GM18498 (cell line): ENCODE measurements around the gene MAP2.
"Not testable (repeated sequence)": the region's sequence is repeated elsewhere in the genome, so short reads cannot be mapped to it uniquely, and the experiment has no call there.

Experiments
- ATAC-seq: cut with Tn5 transposase; IDR thresholded peaks from one replicate; pipeline ENCODE4 v1.9.1; 2021; ENCODE audit warnings: mild to moderate bottlenecking, moderate library complexity; ENCODE audit not compliant: unreplicated experiment

Gene MAP2

DNA sequence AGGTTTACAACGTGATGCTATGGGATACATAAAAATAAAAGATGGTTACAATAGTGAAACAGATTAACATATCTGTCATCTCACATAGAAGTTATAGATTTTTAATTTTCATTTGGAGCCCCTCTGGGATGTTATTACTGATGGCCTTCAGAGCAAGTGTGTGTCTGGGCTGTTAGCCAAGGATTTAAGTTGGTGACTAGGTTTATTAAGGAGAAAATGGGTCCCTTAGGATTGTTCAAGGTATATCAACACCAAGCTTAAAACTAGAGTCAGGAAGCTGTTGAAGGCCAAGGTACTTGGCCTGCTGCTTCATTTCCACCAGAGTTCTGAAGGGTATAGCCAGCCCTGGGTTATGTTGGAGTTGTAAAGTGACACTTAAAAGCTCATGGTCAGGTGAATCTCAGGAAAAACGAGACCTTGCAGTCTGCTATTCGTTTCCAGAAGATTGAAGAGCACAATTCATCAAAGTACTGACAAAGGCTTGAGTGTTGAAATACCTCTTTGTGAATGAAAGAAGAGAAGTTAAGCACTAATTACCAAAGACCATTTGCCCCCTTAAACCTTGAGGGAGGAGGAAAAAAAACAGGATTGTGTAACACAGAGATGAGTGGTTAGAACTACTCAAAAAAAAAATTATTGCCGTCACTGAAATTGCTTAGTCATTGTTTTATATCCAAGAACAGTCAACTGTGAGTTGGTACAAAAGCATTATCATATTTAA, 48.4 kb downstream of the MAP2 start:
- no peak for ATAC-seq

DNA sequence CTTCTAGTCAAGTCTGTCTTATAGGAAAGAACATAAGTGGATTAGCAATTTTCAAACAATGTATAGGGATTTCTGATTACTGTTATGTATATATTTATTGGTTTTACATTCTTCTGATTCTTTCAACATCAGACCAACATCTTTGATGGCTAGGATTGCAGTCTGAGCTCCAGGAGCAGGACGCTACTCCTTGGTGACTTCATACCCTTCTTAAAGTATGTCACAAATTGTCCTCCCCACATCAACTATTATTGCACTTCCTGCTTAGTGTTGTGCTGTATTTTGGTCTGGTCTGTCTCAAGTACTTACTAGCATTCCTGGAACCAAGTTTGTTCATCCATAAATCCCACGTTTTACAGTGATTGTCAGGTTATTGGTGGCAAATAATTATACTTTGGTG, 49.0 kb downstream of the MAP2 start:
- no peak for ATAC-seq

DNA sequence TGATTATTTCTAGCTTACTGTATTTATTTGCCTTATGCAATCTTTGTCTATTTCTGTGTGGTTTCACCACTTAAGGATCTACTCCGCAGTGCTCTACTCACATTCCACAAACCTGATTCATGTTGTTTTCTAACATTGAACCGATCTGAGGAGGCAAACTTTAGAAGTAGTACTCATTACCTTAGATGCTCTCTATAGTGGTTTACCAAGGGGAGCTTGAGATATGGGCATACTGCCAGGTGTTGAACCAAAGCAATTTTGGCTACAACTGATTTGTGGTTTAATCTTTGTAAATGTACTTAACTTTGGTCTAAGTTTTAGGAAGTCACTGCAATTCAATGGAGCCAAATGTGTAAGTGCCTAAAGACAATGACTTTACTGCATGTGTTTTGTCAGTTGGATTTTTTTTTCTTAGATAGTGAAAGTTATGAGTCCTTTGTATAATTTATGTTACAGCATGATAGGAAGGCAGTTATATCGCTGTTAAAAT, 50.1 kb downstream of the MAP2 start:
- no peak for ATAC-seq

DNA sequence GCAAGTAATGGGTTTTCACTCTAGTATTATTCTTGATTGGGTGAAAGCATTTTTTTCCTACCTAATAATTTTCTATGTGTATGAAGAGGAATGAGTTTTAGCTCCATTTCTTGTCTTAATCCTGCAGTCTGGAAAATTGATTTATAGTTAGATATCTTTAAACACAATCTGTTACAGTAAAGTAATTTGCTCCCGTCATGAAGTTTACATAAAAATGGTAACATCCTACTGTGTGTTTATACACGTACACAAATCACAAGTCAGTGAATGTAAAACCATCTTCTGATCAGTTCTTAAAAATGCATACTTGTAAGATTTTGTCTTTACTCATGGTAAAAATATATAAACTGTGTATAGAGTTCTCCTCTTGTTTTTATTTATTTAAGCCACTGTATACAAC, 51.1 kb downstream of the MAP2 start:
- ATAC-seq = no peak

DNA sequence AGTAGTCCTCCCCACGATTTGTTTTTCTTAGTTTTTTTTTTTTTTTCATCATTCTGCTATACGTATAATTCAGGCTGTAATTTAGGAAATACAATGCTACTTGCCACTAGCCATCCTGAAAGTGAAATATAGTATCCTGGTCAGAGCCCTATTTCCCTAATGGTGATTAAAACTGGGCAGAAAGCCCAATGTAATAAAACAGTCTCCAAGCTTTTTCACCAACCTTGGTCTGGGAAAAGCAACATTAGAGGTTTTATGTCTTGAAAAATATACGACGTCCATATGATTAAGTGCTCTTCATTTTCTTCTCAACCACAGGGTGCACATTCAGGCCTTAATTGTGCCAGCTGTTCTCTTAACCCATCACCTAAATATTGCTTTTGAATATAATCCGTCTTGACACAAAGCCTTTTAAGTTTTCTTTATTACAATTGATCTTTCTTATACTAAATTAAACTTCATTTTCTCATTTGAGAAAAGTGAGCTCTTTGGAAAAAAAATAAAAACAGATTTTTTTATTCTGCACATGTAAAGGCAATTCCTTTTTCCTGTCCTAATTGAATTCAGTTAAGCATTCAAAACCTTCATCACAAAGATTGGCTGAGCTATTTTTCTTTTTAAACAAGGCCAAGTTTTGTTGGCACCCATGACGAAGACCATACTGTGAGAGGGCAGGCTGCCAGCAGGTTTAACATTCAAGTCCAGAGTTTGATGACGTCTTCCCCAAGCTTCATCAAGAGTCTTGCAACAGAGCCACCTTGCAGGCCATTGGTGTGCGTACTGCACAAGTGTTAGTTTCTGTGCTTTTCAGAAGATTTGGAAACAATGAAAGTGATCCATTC, 52.7 kb downstream of the MAP2 start:
- ATAC-seq = no peak

DNA sequence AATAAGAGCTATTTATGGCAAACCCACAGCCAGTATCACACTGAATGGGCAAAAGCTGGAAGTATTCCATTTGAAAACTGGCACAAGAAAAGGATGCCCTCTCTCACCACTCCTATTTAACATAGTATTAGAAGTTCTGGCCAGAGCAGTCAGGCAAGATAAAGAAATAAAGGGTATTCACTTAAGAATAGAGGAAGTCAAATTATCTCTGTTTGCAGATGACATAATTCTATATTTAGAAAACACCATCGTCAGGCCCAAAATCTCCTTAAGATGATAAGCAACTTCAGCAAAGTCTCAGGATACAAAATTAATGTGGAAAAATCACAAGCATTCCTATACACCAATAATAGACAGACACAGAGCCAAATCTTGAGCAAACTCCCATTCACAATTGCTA, 68.4 kb downstream of the MAP2 start:
- not testable (repeated sequence) for ATAC-seq

DNA sequence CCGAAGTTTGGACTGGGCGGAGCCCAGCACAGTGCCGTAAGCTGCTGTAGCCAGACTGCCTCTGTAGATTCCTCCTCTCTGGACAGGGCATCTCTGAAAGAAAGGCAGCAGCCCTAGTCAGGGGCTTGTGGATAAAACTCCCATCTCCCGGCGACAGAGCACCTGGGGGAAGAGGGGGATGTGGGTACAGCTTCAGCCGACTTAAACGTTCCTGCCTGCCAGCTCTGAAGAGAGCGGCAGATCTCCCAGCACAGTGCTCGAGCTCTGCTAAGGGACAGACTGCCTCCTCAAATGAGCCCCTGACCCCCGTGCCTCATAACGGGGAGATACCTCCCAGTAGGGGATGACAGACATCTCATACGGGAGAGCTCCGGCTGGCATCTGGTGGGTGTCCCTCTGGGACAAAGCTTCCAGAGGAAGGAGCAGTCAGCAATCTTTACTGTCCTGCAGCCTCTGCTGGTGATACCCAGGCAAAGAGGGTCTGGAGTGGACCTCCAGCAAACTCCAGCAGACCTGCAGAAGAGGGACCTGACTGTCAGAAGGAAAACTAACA, 71.3 kb downstream of the MAP2 start:
- ATAC-seq = not testable (repeated sequence)

DNA sequence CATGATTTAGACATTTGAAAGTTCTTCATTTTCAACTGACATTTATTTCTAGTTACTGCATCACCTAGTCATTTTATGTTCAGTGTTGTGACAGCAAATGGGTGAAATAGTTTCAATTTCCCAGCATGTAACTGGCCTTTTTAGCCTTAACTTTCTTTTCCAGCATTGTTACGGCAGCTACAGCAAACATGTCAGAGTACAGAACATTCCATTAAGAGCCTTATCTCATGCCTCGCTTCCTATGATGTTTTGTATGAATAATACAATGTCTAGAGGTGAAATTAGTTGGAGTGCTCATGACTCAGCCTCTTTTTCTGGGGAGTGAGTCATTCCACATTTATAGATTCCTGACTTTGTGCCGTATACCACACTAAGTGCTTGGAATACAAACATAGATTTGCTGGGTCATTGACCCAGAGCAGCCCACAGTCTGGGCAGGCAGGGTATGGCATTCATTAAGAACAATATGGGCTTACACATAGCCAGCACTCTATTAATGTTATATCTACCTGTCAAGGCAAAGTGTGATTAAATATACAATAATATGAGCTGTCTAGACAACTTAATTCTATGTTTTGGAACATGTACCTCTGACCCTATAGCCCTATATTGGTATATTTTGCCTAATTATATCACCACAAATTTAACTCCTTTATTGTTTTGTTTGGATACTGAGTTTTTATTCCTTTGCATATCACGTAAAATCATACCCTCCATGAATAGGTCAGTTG, 72.2 kb downstream of the MAP2 start:
- no peak for ATAC-seq

DNA sequence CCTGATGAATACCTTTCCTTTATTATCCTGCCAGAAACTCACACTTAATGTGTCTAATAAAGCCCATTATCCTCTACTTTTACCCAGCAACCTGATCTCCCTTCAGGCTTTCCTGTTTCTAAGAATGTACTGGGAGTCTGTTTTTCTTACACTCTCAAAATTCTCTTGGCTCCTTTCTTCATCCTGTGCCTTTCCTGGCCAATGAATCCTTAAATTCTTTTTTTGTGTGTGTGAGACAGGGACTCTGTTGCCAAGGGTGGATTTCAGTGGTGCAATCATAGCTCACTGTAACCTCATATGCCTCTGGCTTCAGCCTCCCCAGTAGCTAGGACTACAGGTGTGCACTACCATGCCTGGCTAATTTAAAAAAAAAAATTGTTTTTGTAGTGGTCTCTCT, 72.7 kb downstream of the MAP2 start:
- no peak for ATAC-seq

DNA sequence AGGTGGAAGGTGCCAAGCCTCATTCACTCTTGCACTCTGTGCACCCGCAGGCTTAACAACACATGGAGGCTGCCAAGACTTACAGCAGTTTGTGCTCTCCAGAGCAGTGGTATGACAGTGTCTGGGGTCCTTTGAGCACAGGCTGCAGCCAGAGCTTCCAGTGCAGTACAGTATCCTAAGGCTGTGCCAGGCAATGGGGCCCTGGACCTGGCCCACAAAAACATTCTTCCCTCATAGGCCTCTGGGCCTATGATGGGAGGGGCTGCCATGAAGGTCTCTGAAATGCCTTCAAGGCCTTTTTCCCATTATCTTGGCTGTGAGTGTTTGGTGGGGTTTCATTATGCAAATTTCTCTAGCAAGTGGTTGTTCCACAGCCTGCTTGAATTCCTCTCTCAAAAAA, 74.8 kb downstream of the MAP2 start:
- no peak for ATAC-seq

DNA sequence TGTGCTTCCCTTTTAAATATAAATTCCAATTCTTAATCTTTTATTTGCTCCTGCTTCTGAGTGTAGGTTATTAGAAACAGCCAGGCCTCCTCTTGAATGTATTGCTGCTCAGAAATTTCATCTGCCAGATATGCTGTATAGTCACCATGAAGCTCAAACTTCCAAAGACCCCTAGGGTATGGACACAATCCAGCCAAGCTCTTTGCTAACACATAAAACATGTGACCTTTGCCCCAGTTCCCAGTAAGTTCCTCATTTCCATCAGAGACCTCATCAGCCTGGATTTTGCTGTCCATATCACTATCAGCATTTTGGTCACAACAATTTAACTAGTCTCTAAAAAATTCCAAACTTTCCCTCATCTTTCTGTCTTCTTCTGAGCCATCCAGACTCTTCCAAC, 75.2 kb downstream of the MAP2 start:
- no peak for ATAC-seq

DNA sequence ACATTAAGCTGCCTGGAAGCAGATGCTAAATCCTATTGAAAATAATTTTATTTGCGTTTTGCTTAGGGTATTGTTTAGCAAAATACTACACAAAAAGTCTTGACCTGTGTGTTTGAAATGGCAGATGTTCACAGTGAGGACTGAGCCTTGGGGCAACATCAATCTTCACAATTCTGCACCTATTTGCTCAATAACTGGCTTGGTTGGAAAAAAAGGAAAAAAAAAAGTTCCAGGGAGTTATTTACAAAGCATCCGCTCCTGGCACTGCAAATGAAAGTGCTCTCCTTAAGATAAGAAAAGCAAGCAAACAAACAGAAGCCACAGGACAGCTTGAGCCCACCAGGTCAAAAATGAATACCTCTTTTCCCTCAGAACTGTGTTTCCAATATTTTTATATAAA, 77.7 kb downstream of the MAP2 start:
- ATAC-seq = no peak

DNA sequence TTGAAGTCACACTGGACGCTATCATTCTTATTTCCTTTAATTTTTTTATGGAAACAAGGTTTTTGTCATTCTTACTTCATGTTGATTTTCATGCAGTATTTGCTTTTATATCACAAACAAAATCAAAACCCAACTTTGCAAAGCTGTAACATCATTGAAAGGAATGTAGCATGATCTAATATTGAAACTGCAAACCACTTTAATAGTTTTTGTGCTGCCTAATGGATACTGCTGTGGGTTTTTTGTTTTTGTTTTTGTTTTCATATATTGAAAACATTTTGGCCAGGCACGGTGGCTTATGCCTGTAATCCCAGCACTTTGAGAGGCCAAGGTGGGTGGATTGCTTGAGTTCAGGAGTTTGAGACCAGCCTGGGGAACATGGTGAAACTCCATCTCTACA, 81.6 kb downstream of the MAP2 start:
- ATAC-seq = peak; percentile 67

DNA sequence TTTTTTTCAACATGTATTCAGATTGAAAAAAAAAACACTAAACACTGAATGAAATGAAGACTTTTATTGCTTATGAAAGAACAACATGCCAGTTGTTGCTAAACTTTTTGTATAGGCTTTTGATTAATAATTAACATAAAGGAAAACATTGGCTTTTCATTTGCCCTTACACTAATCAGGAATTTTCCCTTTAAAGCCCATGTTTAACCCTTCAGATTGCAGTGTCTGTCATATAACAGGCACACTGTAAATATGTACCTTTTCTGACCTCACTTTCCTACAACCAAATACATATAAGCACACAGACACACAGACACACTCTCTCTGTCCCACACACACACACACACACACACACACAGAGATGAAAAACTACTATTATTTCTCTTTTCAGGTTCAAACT, 84.4 kb downstream of the MAP2 start:
- no peak for ATAC-seq

DNA sequence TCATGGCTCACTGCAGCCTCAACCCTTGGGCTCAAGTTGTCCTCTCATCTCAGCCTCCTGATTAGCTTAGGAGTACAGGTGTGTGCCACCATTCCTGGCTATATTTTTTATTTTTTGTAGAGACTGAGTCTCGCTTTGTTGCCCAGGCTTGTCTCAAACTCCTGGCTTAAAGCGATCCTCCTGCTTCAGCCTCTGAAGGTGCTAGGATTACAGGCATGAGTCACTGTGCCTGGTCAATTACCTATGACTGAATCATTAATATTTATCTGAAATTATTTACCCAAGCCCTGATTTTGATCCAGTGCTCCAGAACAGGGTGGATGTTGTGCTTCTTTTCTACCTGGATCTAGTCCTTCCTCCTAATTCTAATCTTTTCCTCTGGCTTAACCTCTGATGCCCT, 87.8 kb downstream of the MAP2 start:
- ATAC-seq = no peak

DNA sequence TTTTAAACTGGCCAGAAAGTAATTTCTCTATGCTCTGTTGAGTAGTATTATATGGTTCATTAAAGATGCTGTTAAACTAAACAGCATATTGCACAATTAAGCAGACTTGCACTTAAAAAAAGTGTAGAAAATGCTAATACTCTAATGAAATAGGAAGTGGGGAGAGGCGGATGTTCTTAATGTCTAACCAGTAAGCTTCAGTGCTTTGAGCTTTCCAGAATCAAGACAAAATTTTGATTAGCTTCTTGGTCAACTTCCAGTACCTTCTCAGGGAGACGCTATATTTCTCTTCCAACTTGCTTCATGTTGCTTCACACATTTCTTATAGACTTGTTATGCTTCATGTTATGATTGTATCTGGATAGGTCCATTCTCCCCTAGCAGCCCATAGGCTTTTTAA, 89.1 kb downstream of the MAP2 start:
- ATAC-seq = peak; percentile 63

DNA sequence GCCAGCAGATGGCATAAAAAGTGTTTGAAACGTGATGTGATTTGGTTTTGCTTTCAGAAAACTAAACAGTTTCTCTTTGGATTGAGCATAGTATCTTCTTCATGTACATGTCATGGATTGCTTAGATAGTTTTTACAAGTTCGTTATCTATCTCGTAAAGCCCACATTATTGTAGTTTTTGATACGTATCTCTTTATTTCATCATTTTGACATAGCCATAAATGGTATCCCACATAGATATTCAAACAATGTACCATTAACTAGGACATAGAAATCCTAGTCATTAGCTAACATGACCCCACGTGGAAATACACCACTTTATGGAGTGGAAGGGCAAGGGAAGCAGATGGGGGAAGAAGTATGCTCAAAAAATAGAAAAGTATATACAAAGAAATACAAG, 93.6 kb downstream of the MAP2 start:
- no peak for ATAC-seq

DNA sequence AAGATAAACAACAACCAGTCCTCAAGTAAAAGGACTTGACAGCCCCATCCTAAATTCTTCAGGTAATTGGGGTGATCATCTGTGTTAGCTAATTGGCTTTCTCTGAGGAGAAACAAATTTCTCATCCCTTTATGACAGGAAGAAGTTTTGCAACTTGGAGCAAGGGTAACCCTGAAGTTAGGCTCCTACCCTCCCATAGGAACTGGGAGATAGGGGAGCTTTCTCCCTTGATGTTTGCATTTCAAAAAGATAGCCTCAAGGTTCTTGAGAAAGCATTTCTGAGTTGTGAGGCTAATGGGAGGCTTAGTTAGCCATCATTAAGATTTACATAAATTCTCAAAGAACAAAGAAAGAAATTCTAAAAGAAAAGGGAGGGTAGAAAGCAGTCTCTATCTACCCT, 95.4 kb downstream of the MAP2 start:
- ATAC-seq = no peak

DNA sequence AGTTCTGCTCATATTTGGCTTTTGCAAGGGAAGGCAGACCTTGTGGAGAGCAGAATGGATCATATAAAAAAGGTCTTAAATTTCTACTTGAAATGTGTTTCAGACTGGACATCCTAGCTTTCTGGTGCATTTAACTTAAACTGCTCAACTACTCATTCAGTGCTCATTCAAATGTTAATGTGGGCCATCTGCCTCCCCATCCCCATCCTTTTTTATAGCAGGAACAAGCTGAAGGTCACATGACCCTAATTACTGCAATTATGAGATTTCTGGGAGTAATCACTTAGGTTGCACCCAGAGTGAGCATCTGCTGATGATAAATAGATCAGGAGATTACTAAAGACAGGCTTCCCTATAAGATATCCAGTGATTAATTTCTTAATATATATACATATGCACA, 96.1 kb downstream of the MAP2 start:
- ATAC-seq = no peak

DNA sequence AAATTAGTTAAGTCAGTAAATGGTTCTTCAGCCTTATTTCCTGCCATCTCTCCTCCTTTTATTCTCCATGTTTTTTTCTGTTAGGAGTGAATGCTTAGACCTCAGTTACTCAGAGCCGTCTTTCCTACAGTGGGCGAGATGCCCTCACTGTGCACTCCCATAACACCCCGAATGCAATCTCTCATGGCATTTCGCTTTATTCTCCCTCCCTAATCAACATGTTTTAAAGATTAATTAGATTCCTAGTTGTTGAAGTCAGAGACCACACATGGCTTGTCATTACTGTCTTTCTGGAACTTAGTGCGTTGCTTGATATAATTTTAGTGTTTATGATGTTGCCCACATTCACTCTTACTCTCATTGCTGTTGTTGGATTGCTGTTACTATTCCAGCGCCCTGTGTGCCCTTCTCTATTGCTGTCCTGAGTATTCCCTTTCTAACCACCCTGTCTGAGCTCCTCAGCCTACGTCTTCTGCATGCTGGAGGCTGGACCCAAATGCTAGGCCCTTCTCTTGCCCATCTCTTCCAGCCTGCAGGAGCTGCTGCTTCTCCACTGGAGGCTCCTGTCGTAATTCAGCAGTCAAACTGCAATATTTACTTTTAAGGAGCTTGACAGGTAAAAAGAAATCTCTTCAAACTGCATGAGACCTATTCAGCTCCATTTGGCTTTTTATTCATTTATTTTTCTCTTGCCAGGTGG, 99.3 kb downstream of the MAP2 start:
- no peak for ATAC-seq

DNA sequence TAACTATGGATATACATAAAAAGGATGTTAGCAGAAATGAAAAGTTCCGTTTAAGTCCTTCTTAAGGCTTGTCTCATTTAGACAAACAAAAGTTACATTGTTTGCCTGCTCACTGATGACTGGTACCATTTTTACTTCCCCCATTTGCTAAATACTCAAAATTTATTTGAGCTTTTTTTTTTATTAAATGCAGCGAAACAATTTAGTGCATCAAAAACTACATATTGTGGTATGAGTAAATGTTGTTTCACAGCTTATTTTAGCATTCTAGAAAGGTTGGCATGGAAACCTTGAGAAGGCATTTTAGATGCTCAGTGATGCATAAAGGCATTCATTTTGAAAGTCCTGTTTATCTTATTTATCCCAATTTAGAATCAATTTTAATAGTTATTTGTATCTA, 100.0 kb downstream of the MAP2 start:
- peak; percentile 57 for ATAC-seq
